Ishikawa (cell line): ENCODE results near the gene THADA.

Source experiments
- CEBPB ChIP-seq: IDR thresholded peaks from 2 replicates; pipeline ENCODE4 v1.6.1; 2012
- CREB1 ChIP-seq: IDR thresholded peaks from 2 replicates; pipeline ENCODE4 v1.6.1; 2012; ENCODE audit warnings: low read depth
- EGR1 ChIP-seq: IDR thresholded peaks from 2 replicates; pipeline ENCODE4 v1.6.1; 2012
- EP300 ChIP-seq: IDR thresholded peaks from 2 replicates; pipeline ENCODE4 v1.6.1; 2012; ENCODE audit warnings: borderline replicate concordance
- FOXM1 ChIP-seq: IDR thresholded peaks from 2 replicates; pipeline ENCODE4 v1.6.1; 2012; ENCODE audit warnings: low read depth, borderline replicate concordance
- MAX ChIP-seq: IDR thresholded peaks from 2 replicates; pipeline ENCODE4 v1.6.1; 2012
- NFIC ChIP-seq: IDR thresholded peaks from 2 replicates; pipeline ENCODE4 v1.6.1; 2012
- RAD21 ChIP-seq: IDR thresholded peaks from 2 replicates; pipeline ENCODE4 v1.6.1; 2012; ENCODE audit warnings: low read depth
- REST ChIP-seq: IDR thresholded peaks from 2 replicates; pipeline ENCODE4 v1.6.1; 2012; ENCODE audit warnings: low read depth, mild to moderate bottlenecking
- TAF1 ChIP-seq: IDR thresholded peaks from 2 replicates; pipeline ENCODE4 v1.6.1; 2012; ENCODE audit warnings: low read depth, mild to moderate bottlenecking
- TCF12 ChIP-seq: IDR thresholded peaks from 2 replicates; pipeline ENCODE4 v1.6.1; 2012; ENCODE audit warnings: low read depth
- TEAD4 ChIP-seq: IDR thresholded peaks from 2 replicates; pipeline ENCODE4 v1.6.1; 2012
- USF1 ChIP-seq: IDR thresholded peaks from 2 replicates; pipeline ENCODE4 v1.6.1; 2012
- YY1 ChIP-seq: IDR thresholded peaks from 2 replicates; pipeline ENCODE4 v1.6.1; 2012; ENCODE audit warnings: low read depth
- ZBTB7A ChIP-seq: IDR thresholded peaks from 2 replicates; pipeline ENCODE4 v1.6.1; 2012; ENCODE audit warnings: low read depth

THADA gene

GRCh38 chr2:43323857-43324256 lies 272.0 kb downstream of the THADA start:
- no peak for TF ChIP-seq MAX
- no peak for TF ChIP-seq RAD21
- TF ChIP-seq TCF12 = no peak
- TF ChIP-seq NFIC = no peak
- no peak for TF ChIP-seq EP300
- no peak for TF ChIP-seq TEAD4
- TF ChIP-seq REST = no peak
- no peak for TF ChIP-seq YY1
- no peak for TF ChIP-seq FOXM1
- no peak for TF ChIP-seq USF1
- no peak for TF ChIP-seq ZBTB7A
- no peak for TF ChIP-seq CREB1
- no peak for TF ChIP-seq EGR1
- TF ChIP-seq TAF1 = no peak
- TF ChIP-seq CEBPB = no peak

- TF ChIP-seq EP300 (no peak), CEBPB (no peak), CREB1 (no peak), ZBTB7A (no peak), REST (no peak), TCF12 (no peak)
Observed at GRCh38 chr2:43321446-43321845, 274.4 kb downstream of the THADA start.

GRCh38 chr2:43319541-43319940 lies 276.3 kb downstream of the THADA start:
- TF ChIP-seq RAD21 = no peak
- no peak for TF ChIP-seq FOXM1
- no peak for TF ChIP-seq ZBTB7A

- TF ChIP-seq TAF1 = no peak
- TF ChIP-seq FOXM1 = no peak
Observed at GRCh38 chr2:43318791-43319190, 277.0 kb downstream of the THADA start.

GRCh38 chr2:43317680-43318079 lies 278.2 kb downstream of the THADA start:
- TF ChIP-seq CEBPB = no peak
- no peak for TF ChIP-seq TCF12
- TF ChIP-seq TAF1 = no peak
- no peak for TF ChIP-seq REST
- no peak for TF ChIP-seq FOXM1
- no peak for TF ChIP-seq MAX
- no peak for TF ChIP-seq NFIC
- TF ChIP-seq ZBTB7A = no peak
- TF ChIP-seq TEAD4 = no peak
- no peak for TF ChIP-seq YY1
- no peak for TF ChIP-seq EGR1
- TF ChIP-seq EP300 = no peak
- TF ChIP-seq CREB1 = no peak
- no peak for TF ChIP-seq USF1
- TF ChIP-seq RAD21 = no peak
